HG03045 (cell line): ENCODE results near the gene FNTB.
"Not testable (repeated sequence)": the region's sequence is repeated elsewhere in the genome, so short reads cannot be mapped to it uniquely, and the experiment has no call there.

Experiments
- ATAC-seq: cut with Tn5 transposase; IDR thresholded peaks from one replicate; pipeline ENCODE4 v1.9.1; 2021; ENCODE audit warnings: mild to moderate bottlenecking, moderate library complexity; ENCODE audit not compliant: unreplicated experiment

The FNTB gene

GRCh38 chr14:65011538-65011937 is 24.8 kb downstream of the FNTB start:
- no peak for ATAC-seq

GRCh38 chr14:65012353-65012752 is 25.7 kb downstream of the FNTB start:
- ATAC-seq, result no peak

- ATAC-seq, result no peak
Observed at GRCh38 chr14:65015391-65015790, 28.7 kb downstream of the FNTB start.

GRCh38 chr14:65016471-65016870 is 29.8 kb downstream of the FNTB start:
- no peak for ATAC-seq

- ATAC-seq, result no peak
Observed at GRCh38 chr14:65019944-65020566, 33.4 kb downstream of the FNTB start.

GRCh38 chr14:65024957-65025356 is 38.3 kb downstream of the FNTB start:
- ATAC-seq, result no peak

- ATAC-seq, result no peak
Observed at GRCh38 chr14:65025818-65026217, 39.1 kb downstream of the FNTB start.

GRCh38 chr14:65026526-65026925 is 39.8 kb downstream of the FNTB start:
- no peak for ATAC-seq

- ATAC-seq, result no peak
Observed at GRCh38 chr14:65027127-65027799, 40.6 kb downstream of the FNTB start.

- ATAC-seq, result no peak
Observed at GRCh38 chr14:65028937-65029336, 42.2 kb downstream of the FNTB start.

GRCh38 chr14:65031321-65031720 is 44.6 kb downstream of the FNTB start:
- ATAC-seq, result not testable (repeated sequence)

GRCh38 chr14:65032319-65032718 is 45.6 kb downstream of the FNTB start:
- ATAC-seq, result no peak

GRCh38 chr14:65033181-65033580 is 46.5 kb downstream of the FNTB start:
- ATAC-seq, result no peak

- ATAC-seq, result no peak
Observed at GRCh38 chr14:65034021-65034420, 47.3 kb downstream of the FNTB start.

- ATAC-seq, result no peak
Observed at GRCh38 chr14:65035049-65035448, 48.4 kb downstream of the FNTB start.

GRCh38 chr14:65038966-65039365 is 52.3 kb downstream of the FNTB start:
- no peak for ATAC-seq

GRCh38 chr14:65040666-65041433 is 54.2 kb downstream of the FNTB start:
- ATAC-seq, result no peak

- no peak for ATAC-seq
Observed at GRCh38 chr14:65041434-65041915, 54.8 kb downstream of the FNTB start.

- ATAC-seq, result no peak
Observed at GRCh38 chr14:65042296-65042695, 55.6 kb downstream of the FNTB start.

GRCh38 chr14:65042731-65043372 is 56.2 kb downstream of the FNTB start:
- ATAC-seq, result no peak

- no peak for ATAC-seq
Observed at GRCh38 chr14:65043893-65044595, 57.3 kb downstream of the FNTB start.
